T-helper 1 cell (primary cell): ENCODE data around the gene USP1.

Experiments used
- DNase-seq, 5 donors: peaks; one replicate each; pipeline ENCODE4 v3.0.0-alpha.2; 2012 to 2020
- total RNA-seq, 4 donors: gene quantifications; one replicate each; lab custom pipeline; 2026; lab: John Stamatoyannopoulos, UW

Gene USP1
- 62.6 to 95.8 (median 76.4) reads per million in 4 donors for total RNA-seq

GRCh38 chr1:62436466-62437272 is at the start of gene USP1:
USP1 (plus strand) TSS chr1:62437049; CDS start chr1:62439868, 2,819 bp downstream.
- DNase-seq, result peak in 4 of 5 donors; percentile 93 to 97 (median 96)

GRCh38 chr1:62389531-62389930 is 47.3 kb upstream of the USP1 start:
- no peak for DNase-seq

GRCh38 chr1:62390071-62390470 is 46.8 kb upstream of the USP1 start:
- no peak for DNase-seq

GRCh38 chr1:62391369-62391971 is 45.4 kb upstream of the USP1 start:
- peak in 1 of 5 donors; percentile 16 for DNase-seq

- no peak for DNase-seq
Measured at GRCh38 chr1:62392951-62393350, 43.9 kb upstream of the USP1 start.

- DNase-seq, result no peak
Measured at GRCh38 chr1:62394646-62395045, 42.2 kb upstream of the USP1 start.

GRCh38 chr1:62395291-62395690 is 41.6 kb upstream of the USP1 start:
- DNase-seq, result no peak

GRCh38 chr1:62396871-62397270 is 40.0 kb upstream of the USP1 start:
- DNase-seq, result no peak

GRCh38 chr1:62397301-62397700 is 39.5 kb upstream of the USP1 start:
- no peak for DNase-seq

GRCh38 chr1:62398377-62398776 is 38.5 kb upstream of the USP1 start:
- no peak for DNase-seq

- DNase-seq, result no peak
Measured at GRCh38 chr1:62401034-62401760, 35.7 kb upstream of the USP1 start.

- DNase-seq, result no peak
Measured at GRCh38 chr1:62405247-62405646, 31.6 kb upstream of the USP1 start.

- DNase-seq, result no peak
Measured at GRCh38 chr1:62406576-62406975, 30.3 kb upstream of the USP1 start.

GRCh38 chr1:62407398-62408009 is 29.3 kb upstream of the USP1 start:
- peak in 2 of 5 donors; percentile 5 to 34 for DNase-seq

- no peak for DNase-seq
Measured at GRCh38 chr1:62415687-62416086, 21.2 kb upstream of the USP1 start.

GRCh38 chr1:62417351-62417999 is 19.4 kb upstream of the USP1 start:
- no peak for DNase-seq

- no peak for DNase-seq
Measured at GRCh38 chr1:62420214-62420613, 16.6 kb upstream of the USP1 start.

- no peak for DNase-seq
Measured at GRCh38 chr1:62423580-62424242, 13.1 kb upstream of the USP1 start.

GRCh38 chr1:62424411-62424810 is 12.4 kb upstream of the USP1 start:
- no peak for DNase-seq

GRCh38 chr1:62425041-62425440 is 11.8 kb upstream of the USP1 start:
- DNase-seq, result no peak

- DNase-seq, result no peak
Measured at GRCh38 chr1:62426237-62426636, 10.6 kb upstream of the USP1 start.

- DNase-seq, result no peak
Measured at GRCh38 chr1:62426794-62427193, 10.1 kb upstream of the USP1 start.
